Upper lobe of left lung (tissue), 4 donors: Measurements from ENCODE around the gene CHSY1.

Experiments
- EP300 ChIP-seq, 4 donors: sonication (generic); formaldehyde crosslinking; IDR thresholded peaks; one replicate each; pipeline ENCODE4 v1.5.1; 2017; ENCODE audit warnings: antibody characterized with exemption in 4 of 4, control low read depth in 2 of 4
- POLR2A ChIP-seq, 4 donors: fragments of 450-650 bp; IDR thresholded peaks; one replicate each; pipeline ENCODE4 v1.5.1; 2016 to 2017; ENCODE audit warnings: antibody characterized with exemption in 4 of 4, mild to moderate bottlenecking in 2 of 4
- POLR2AphosphoS5 ChIP-seq, 2 donors: sonication (generic); formaldehyde crosslinking; IDR thresholded peaks; one replicate each; pipeline ENCODE4 v1.5.1; 2017; ENCODE audit warnings: antibody characterized with exemption in 2 of 2
- TF ChIP-seq, protein P1 (sequence below), 6 experiments: fragments of 450-650 bp in 4 of 6; fragments of 200-600 bp in 2 of 6; sonication (generic) in 2 of 6; IDR thresholded peaks; one replicate each; pipeline ENCODE4 v1.5.1; 2016 to 2019; ENCODE audit warnings: antibody characterized with exemption in 6 of 6

DNA sequence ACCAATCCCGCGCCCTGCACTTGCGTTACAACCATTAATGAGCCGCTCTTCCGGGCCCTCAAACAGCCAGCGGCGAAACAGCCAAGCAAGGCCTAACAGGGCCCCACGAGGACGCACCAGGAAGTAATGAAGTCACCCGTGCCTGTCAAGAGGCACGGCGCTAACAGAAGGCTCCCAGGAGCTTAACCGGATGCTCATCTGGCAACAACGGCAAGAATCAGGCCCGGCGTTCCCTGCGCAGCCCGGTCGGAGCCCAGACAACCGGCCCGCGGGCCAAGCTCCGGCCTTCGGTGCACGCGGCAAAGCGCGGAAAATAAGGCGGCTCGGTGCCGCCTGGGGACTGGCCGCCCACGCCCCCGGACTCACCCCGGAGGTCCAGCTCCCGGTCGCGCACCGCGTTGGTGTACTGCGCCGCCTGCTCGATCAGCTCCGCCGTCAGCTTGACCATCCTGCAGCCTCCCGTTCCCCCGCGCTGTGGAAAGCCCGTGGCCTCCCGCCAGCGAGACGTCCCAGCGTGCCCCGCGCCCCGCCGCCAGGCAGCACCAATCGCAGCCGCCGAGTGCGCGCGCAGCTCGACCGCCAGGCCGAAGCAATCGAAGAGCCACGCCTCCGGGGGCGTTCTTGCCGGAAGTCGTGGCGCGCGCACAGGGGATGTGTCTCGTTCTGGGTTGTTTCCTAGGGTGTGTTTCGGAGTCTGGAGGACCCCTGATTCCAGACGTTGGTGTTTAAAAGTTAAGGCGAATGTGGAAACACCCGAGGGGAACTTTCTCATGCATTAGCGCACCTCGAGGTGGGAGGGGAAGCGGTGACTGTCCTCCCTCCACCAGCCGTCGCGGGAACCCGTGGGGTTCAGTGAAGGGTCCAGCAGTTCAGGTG is 43.1 kb upstream of the CHSY1 start, which contains the start of gene SNRPA1:
- TF ChIP-seq, protein P1, sequence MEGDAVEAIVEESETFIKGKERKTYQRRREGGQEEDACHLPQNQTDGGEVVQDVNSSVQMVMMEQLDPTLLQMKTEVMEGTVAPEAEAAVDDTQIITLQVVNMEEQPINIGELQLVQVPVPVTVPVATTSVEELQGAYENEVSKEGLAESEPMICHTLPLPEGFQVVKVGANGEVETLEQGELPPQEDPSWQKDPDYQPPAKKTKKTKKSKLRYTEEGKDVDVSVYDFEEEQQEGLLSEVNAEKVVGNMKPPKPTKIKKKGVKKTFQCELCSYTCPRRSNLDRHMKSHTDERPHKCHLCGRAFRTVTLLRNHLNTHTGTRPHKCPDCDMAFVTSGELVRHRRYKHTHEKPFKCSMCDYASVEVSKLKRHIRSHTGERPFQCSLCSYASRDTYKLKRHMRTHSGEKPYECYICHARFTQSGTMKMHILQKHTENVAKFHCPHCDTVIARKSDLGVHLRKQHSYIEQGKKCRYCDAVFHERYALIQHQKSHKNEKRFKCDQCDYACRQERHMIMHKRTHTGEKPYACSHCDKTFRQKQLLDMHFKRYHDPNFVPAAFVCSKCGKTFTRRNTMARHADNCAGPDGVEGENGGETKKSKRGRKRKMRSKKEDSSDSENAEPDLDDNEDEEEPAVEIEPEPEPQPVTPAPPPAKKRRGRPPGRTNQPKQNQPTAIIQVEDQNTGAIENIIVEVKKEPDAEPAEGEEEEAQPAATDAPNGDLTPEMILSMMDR (IDR thresholded peaks at IDR 0.05) = peak in 3 of 6 experiments; percentile 11 to 50 (median 11)
- TF ChIP-seq POLR2A (IDR thresholded peaks at IDR 0.05) (peak; percentile 11 to 94 (median 81)), POLR2AphosphoS5 (IDR thresholded peaks at IDR 0.05) (peak; percentile 97 to 98), EP300 (IDR thresholded peaks at IDR 0.05) (peak in 1 of 4 donors; percentile 63)
